ENCODE measurements around the gene ZNF789. TPM values are rescaled to one million over a fixed set of nuclear protein-coding genes. Genes with fewer than 3 reads are reported as not detected.
"Not testable (repeated sequence)": the region's sequence is repeated elsewhere in the genome, so short reads cannot be mapped to it uniquely, and the experiment has no call there.

The ZNF789 gene
- total RNA-seq, 2 donors from 2014 or later: 15.4 to 25.5 TPM

- ATAC-seq (peak; percentile 62), DNase-seq (no peak)
These were observed 26.7 kb downstream of the ZNF789 start for GRCh38 chr7:99499371-99499720.

GRCh38 chr7:99499721-99500636 is 27.3 kb downstream of the ZNF789 start, which contains the start of gene ZNF394:
TSS of gene ZNF394 (minus strand) at chr7:99500281. CDS start at chr7:99500093, 188 bp downstream.
- ATAC-seq (peak; percentile 62), DNase-seq (peak; percentile 93 to 94)
- intact Hi-C loops (cut with DNase I, micrococcal nuclease): no loop called here

More at GRCh38 chr7:99499371-99499720, 26.7 kb downstream of the ZNF789 start:
- intact Hi-C loops (cut with DNase I, micrococcal nuclease): no loop called here

- no peak for DNase-seq
- no peak for ATAC-seq
- intact Hi-C loops (cut with DNase I, micrococcal nuclease): no loop called here
These were observed 27.9 kb downstream of the ZNF789 start for GRCh38 chr7:99500637-99501009.

- intact Hi-C loops (cut with DNase I, micrococcal nuclease); DNase-seq; ATAC-seq: not testable (repeated sequence)
These were observed 28.5 kb downstream of the ZNF789 start for GRCh38 chr7:99501236-99501635.

GRCh38 chr7:99504281-99504602 is 31.6 kb downstream of the ZNF789 start:
- DNase-seq (no peak), ATAC-seq (no peak)
- intact Hi-C loops (cut with DNase I, micrococcal nuclease): no loop called here

- peak; percentile 99 for DNase-seq
- peak; percentile 87 for ATAC-seq
- intact Hi-C loops (cut with DNase I, micrococcal nuclease): no loop called here
These were observed 32.1 kb downstream of the ZNF789 start, which contains the start of gene ZKSCAN5 for GRCh38 chr7:99504603-99505323. TSS of gene ZKSCAN5 (plus strand) at chr7:99504662. CDS start at chr7:99506045, 1,383 bp downstream.

- intact Hi-C loops (cut with DNase I, micrococcal nuclease): no loop called here
- no peak for DNase-seq
- ATAC-seq: no peak
These were observed 32.6 kb downstream of the ZNF789 start for GRCh38 chr7:99505324-99505662.

GRCh38 chr7:99514050-99514449 is 41.4 kb downstream of the ZNF789 start:
- DNase-seq: no peak
- intact Hi-C loops (cut with DNase I, micrococcal nuclease): no loop called here
- no peak for ATAC-seq

- DNase-seq (no peak), ATAC-seq (no peak)
- intact Hi-C loops (cut with DNase I, micrococcal nuclease): no loop called here
These were observed 48.7 kb downstream of the ZNF789 start for GRCh38 chr7:99521399-99521798.

- intact Hi-C loops (cut with DNase I, micrococcal nuclease): no loop called here
- ATAC-seq: peak; percentile 65
- DNase-seq: peak in 1 of 2 donors; percentile 28
These were observed 53.2 kb downstream of the ZNF789 start for GRCh38 chr7:99525713-99526440.

GRCh38 chr7:99531354-99531765 is 58.7 kb downstream of the ZNF789 start:
- DNase-seq (no peak), ATAC-seq (no peak)
- intact Hi-C loops (cut with DNase I, micrococcal nuclease): no loop called here

GRCh38 chr7:99535667-99536066 is 63.0 kb downstream of the ZNF789 start:
- intact Hi-C loops (cut with DNase I, micrococcal nuclease): no loop called here
- no peak for DNase-seq
- ATAC-seq: no peak

Other genes starting within 250 kb of the ZNF789 start
- not detected for gene MYH16, start 200.1 kb upstream of the ZNF789 start, total RNA-seq
- 100 to 1,000 TPM; 160 to 186 TPM for gene ARPC1A, start 147.0 kb upstream of the ZNF789 start, total RNA-seq
- 100 to 1,000 TPM; 143 to 170 TPM for gene ARPC1B, start 98.2 kb upstream of the ZNF789 start, total RNA-seq
- gene PDAP1, start 64.3 kb upstream of the ZNF789 start, total RNA-seq: 10 to 100 TPM; 74.2 to 81.6 TPM
- 10 to 100 TPM; 69.9 to 79.0 TPM for gene BUD31, start 63.9 kb upstream of the ZNF789 start, total RNA-seq
- 1 to 10 TPM; 5.2 to 6.0 TPM for gene PTCD1, start 34.1 kb upstream of the ZNF789 start, total RNA-seq
- 10 to 100 TPM; 18.6 to 26.0 TPM for gene CPSF4, start 33.9 kb upstream of the ZNF789 start, total RNA-seq
- gene ATP5MF, start 6.7 kb upstream of the ZNF789 start, total RNA-seq: 100 to 1,000 TPM; 297 to 369 TPM
- 10 to 100 TPM; 32.0 to 37.2 TPM for gene ZNF394, start 27.4 kb downstream of the ZNF789 start, total RNA-seq
- gene ZKSCAN5, start 31.8 kb downstream of the ZNF789 start, total RNA-seq: 1 to 10 TPM; 5.2 to 5.9 TPM
- 1 to 10 TPM; 3.7 to 4.0 TPM for gene FAM200A, start 79.2 kb downstream of the ZNF789 start, total RNA-seq
- gene ZNF655, start 85.8 kb downstream of the ZNF789 start, total RNA-seq: 10 to 100 TPM; 69.9 to 71.7 TPM
- under 1 TPM in 1 of 2 donors, not detected in 1; 0.45 TPM for gene TMEM225B, start 125.4 kb downstream of the ZNF789 start, total RNA-seq
- gene ZSCAN25, start 144.1 kb downstream of the ZNF789 start, total RNA-seq: 10 to 100 TPM; 10.8 to 16.0 TPM
- gene CYP3A5, start 207.1 kb downstream of the ZNF789 start, total RNA-seq: 100 to 1,000 TPM; 112 to 144 TPM

Measured in left colon (tissue), 2 donors.